ENCODE data around the gene ADAM17.

Gene ADAM17

DNA sequence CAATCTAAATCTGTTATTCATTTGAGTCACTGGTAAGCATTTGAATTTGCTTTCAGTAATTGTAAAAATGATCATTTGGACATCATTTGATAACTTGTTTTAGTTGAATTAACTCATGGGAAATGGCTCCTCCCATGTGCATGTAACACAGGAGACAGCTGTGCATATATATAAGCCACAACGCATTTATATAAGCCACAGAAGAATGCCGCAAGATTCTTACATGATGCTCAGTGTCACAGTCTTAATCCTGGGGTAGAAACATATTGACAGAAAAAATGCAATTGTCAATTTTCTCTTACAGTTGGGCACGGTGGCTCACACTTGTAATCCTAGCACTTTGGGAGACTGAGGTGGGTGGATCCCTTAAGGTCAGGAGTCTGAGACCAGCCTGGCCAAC lies 94.6 kb downstream of the ADAM17 start:
- Histone ChIP-seq H4K20me1 (ENCODE audit: insufficient read depth, low read length) (no peaks in the 10 kb centered on the region), H3K4me1 (ENCODE audit: low read length) (no peaks in the 10 kb centered on the region), H3K4me2 (ENCODE audit: low read length) (no peak overlapping the region), H3K9me3 (ENCODE audit: insufficient read depth, low read length) (no peaks in the 10 kb centered on the region), H2AFZ (ENCODE audit: low read depth, low read length) (no peak overlapping the region), H3K36me3 (replicated peaks; ENCODE audit: low read depth, low read length) (peaks cover 20% of the 10 kb centered on the region), H3K27me3 (ENCODE audit: low read depth, low read length) (no peaks in the 10 kb centered on the region), H3K79me2 (ENCODE audit: low read length) (no peaks in the 10 kb centered on the region), H3K9ac (ENCODE audit: low read length) (no peak overlapping the region), H3K27ac (ENCODE audit: low read length) (no peak overlapping the region), H3K4me3 (ENCODE audit: low read length) (no peak overlapping the region)
- TF ChIP-seq, protein P1, sequence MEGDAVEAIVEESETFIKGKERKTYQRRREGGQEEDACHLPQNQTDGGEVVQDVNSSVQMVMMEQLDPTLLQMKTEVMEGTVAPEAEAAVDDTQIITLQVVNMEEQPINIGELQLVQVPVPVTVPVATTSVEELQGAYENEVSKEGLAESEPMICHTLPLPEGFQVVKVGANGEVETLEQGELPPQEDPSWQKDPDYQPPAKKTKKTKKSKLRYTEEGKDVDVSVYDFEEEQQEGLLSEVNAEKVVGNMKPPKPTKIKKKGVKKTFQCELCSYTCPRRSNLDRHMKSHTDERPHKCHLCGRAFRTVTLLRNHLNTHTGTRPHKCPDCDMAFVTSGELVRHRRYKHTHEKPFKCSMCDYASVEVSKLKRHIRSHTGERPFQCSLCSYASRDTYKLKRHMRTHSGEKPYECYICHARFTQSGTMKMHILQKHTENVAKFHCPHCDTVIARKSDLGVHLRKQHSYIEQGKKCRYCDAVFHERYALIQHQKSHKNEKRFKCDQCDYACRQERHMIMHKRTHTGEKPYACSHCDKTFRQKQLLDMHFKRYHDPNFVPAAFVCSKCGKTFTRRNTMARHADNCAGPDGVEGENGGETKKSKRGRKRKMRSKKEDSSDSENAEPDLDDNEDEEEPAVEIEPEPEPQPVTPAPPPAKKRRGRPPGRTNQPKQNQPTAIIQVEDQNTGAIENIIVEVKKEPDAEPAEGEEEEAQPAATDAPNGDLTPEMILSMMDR (IDR thresholded peaks at IDR 0.05; ENCODE audit: low read depth, low read length) = no peak
- no peak for TF ChIP-seq EZH2phosphoT487 (IDR thresholded peaks at IDR 0.05; ENCODE audit: low read depth)

DNA sequence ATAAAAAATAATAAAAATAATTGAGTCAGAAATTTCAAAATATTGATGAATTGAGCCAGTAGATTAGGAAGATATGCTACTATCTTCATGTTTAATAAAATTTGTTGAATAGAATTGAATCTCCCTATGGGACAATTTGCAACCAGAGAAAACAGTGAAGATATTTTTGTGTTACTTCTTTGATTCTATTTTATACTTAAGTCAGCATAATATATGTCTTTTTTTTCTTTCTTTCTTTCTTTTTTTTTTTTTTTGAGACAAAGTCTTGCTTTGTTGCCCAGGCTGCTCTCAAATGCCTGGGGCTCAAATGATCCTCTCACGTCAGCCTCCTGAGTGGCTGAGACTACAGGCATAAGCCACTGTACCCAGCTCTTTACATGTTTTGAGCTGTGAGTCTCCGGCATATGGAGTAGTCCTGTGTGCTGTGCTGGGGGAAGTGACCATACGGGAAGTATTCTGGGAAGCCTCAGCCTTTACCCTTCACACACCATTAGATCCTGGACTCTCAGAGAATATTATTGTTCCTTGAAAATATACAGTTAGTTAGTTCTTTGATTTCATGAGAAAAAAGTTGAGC lies 95.1 kb downstream of the ADAM17 start:
- Histone ChIP-seq H3K36me3 (replicated peaks; ENCODE audit: low read depth, low read length) (peaks cover 18% of the 10 kb centered on the region), H2AFZ (ENCODE audit: low read depth, low read length) (no peak overlapping the region), H3K27ac (ENCODE audit: low read length) (no peak overlapping the region), H3K9ac (ENCODE audit: low read length) (no peak overlapping the region), H3K79me2 (ENCODE audit: low read length) (no peaks in the 10 kb centered on the region), H3K9me3 (ENCODE audit: insufficient read depth, low read length) (no peaks in the 10 kb centered on the region), H3K27me3 (ENCODE audit: low read depth, low read length) (no peaks in the 10 kb centered on the region), H3K4me1 (ENCODE audit: low read length) (no peaks in the 10 kb centered on the region), H3K4me3 (ENCODE audit: low read length) (no peak overlapping the region), H3K4me2 (ENCODE audit: low read length) (no peak overlapping the region), H4K20me1 (ENCODE audit: insufficient read depth, low read length) (no peaks in the 10 kb centered on the region)
- no peak for TF ChIP-seq EZH2phosphoT487 (IDR thresholded peaks at IDR 0.05; ENCODE audit: low read depth)
- TF ChIP-seq, protein P1 (IDR thresholded peaks at IDR 0.05; ENCODE audit: low read depth, low read length) = no peak

DNA sequence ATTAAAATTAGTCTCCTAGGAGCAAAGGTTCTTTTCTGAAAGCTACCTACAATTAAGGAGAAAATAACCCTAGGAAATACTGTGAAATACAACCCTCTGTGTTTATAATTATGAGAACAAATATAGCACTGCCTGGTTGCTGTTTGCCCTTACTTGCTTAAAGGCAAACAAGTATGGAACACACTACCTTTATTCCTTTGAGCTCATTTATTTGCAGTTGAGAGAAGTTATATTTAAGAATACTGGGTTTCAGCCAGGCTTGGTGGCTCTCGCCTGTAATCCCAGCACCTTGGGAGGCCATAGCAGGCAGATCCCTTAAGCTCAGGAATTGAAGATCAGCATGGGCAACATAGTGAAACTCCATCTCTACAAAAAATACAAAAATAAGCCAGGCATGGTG lies 104.4 kb downstream of the ADAM17 start:
- no peaks in the 10 kb centered on the region for H4K20me1 ChIP-seq (ENCODE audit: insufficient read depth, low read length)
- no peak overlapping the region for H3K27ac ChIP-seq (ENCODE audit: low read length)
- H3K27me3 ChIP-seq (ENCODE audit: low read depth, low read length) = no peaks in the 10 kb centered on the region
- H3K36me3 ChIP-seq (replicated peaks; ENCODE audit: low read depth, low read length) = peaks cover 25% of the 10 kb centered on the region
- TF ChIP-seq EZH2phosphoT487 (IDR thresholded peaks at IDR 0.05; ENCODE audit: low read depth) = no peak
- TF ChIP-seq, protein P1 (IDR thresholded peaks at IDR 0.05; ENCODE audit: low read depth, low read length) = no peak
- no peak overlapping the region for H2AFZ ChIP-seq (ENCODE audit: low read depth, low read length)
- no peak overlapping the region for H3K4me3 ChIP-seq (ENCODE audit: low read length)
- H3K9ac ChIP-seq (ENCODE audit: low read length) = no peak overlapping the region
- H3K4me1 ChIP-seq (ENCODE audit: low read length) = no peaks in the 10 kb centered on the region
- no peak overlapping the region for H3K4me2 ChIP-seq (ENCODE audit: low read length)
- H3K9me3 ChIP-seq (ENCODE audit: insufficient read depth, low read length) = no peaks in the 10 kb centered on the region
- no peaks in the 10 kb centered on the region for H3K79me2 ChIP-seq (ENCODE audit: low read length)

DNA sequence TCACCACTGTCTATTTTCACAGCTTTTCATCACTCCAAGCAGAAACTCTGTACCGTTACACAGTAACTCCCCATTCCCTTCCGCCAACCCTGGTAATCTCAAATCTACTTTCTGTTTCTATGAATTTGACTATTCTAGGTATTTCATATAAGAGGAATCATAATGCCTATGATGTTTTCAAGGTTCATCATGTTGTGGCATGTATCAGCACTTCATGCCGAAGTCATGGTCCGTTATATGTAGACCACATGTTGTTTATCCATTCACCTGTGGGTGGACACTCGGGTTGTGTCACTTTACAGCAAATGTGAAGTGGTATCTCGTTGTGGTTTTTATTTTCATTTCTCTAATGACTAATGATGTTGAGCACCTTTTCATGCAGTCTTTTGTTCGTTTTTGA lies 110.5 kb downstream of the ADAM17 start:
- H3K79me2 ChIP-seq (ENCODE audit: low read length) = no peaks in the 10 kb centered on the region
- H3K4me3 ChIP-seq (ENCODE audit: low read length) = no peak overlapping the region
- H3K36me3 ChIP-seq (replicated peaks; ENCODE audit: low read depth, low read length) = peaks cover 41% of the 10 kb centered on the region
- TF ChIP-seq, protein P1 (IDR thresholded peaks at IDR 0.05; ENCODE audit: low read depth, low read length) = no peak
- TF ChIP-seq EZH2phosphoT487 (IDR thresholded peaks at IDR 0.05; ENCODE audit: low read depth) = no peak
- H3K27me3 ChIP-seq (ENCODE audit: low read depth, low read length) = no peaks in the 10 kb centered on the region
- no peaks in the 10 kb centered on the region for H4K20me1 ChIP-seq (ENCODE audit: insufficient read depth, low read length)
- no peak overlapping the region for H3K9ac ChIP-seq (ENCODE audit: low read length)
- no peak overlapping the region for H3K27ac ChIP-seq (ENCODE audit: low read length)
- H3K4me2 ChIP-seq (ENCODE audit: low read length) = no peak overlapping the region
- no peaks in the 10 kb centered on the region for H3K9me3 ChIP-seq (ENCODE audit: insufficient read depth, low read length)
- no peaks in the 10 kb centered on the region for H3K4me1 ChIP-seq (ENCODE audit: low read length)
- H2AFZ ChIP-seq (ENCODE audit: low read depth, low read length) = no peak overlapping the region

Measured in OCI-LY3 (cell line).